Loucy (cell line): Measurements from ENCODE around the gene PRR18.

Experiments
- H2AFZ ChIP-seq: fragments of 200-600 bp; sonication (generic); 2 replicates; pipeline ENCODE4 v1.6.0; 2016; ENCODE audit warnings: antibody characterized with exemption, mild to moderate bottlenecking, low read length, moderate library complexity
- H3F3A ChIP-seq: fragments of 200-600 bp; 2 replicates; pipeline ENCODE4 v1.6.0; 2016; ENCODE audit warnings: antibody characterized with exemption, low read depth, mild to moderate bottlenecking
- H3K27me3 ChIP-seq: fragments of 200-600 bp; sonication (generic); 2 replicates; pipeline ENCODE4 v1.6.1; 2014; ENCODE audit warnings: low read length, mild to moderate bottlenecking; ENCODE audit not compliant: insufficient read depth, poor library complexity, severe bottlenecking
- H3K36me3 ChIP-seq: fragments of 200-600 bp; sonication (generic); 2 replicates; pipeline ENCODE4 v1.6.1; 2016; ENCODE audit warnings: low read length; ENCODE audit not compliant: insufficient read depth
- H3K4me1 ChIP-seq: fragments of 200-600 bp; sonication (generic); 2 replicates; pipeline ENCODE4 v1.5.1; 2014; ENCODE audit warnings: low read length, mild to moderate bottlenecking; ENCODE audit not compliant: insufficient read depth, poor library complexity, severe bottlenecking
- H3K4me2 ChIP-seq: fragments of 200-600 bp; sonication (generic); 2 replicates; pipeline ENCODE4 v1.6.0; 2014; ENCODE audit warnings: antibody characterized with exemption, low read length, low read depth, mild to moderate bottlenecking; ENCODE audit not compliant: poor library complexity, severe bottlenecking
- H3K4me3 ChIP-seq: fragments of 200-600 bp; sonication (generic); 2 replicates; pipeline ENCODE4 v1.5.1; 2014; ENCODE audit warnings: low read length, mild to moderate bottlenecking, mixed read lengths; ENCODE audit not compliant: poor library complexity, severe bottlenecking
- H3K79me2 ChIP-seq: fragments of 200-600 bp; sonication (generic); 2 replicates; pipeline ENCODE4 v1.6.1; 2014; ENCODE audit warnings: low read length; ENCODE audit not compliant: insufficient read depth
- H3K9ac ChIP-seq: fragments of 200-600 bp; sonication (generic); 2 replicates; pipeline ENCODE4 v1.6.0; 2014; ENCODE audit warnings: mild to moderate bottlenecking, low read depth, low read length, moderate library complexity; ENCODE audit not compliant: poor library complexity, severe bottlenecking
- H3K9me2 ChIP-seq: fragments of 200-600 bp; sonication (generic); replicated peaks from 2 replicates; pipeline ENCODE4 v1.6.1; 2016; ENCODE audit warnings: low read depth, low read length, mixed read lengths
- H3K9me3 ChIP-seq: fragments of 200-600 bp; sonication (generic); 2 replicates; pipeline ENCODE4 v1.6.1; 2014; ENCODE audit warnings: mild to moderate bottlenecking, antibody characterized with exemption, low read length, low read depth; ENCODE audit not compliant: insufficient read depth
- H4K20me1 ChIP-seq: fragments of 200-600 bp; sonication (generic); 2 replicates; pipeline ENCODE4 v1.6.0; 2014; ENCODE audit warnings: antibody characterized with exemption, low read length, mild to moderate bottlenecking; ENCODE audit not compliant: insufficient read depth, poor library complexity, severe bottlenecking
- EZH2phosphoT487 ChIP-seq: fragments of 200-600 bp; IDR thresholded peaks from 2 replicates; pipeline ENCODE4 v1.6.1; 2018; ENCODE audit warnings: antibody characterized with exemption, mild to moderate bottlenecking, moderate library complexity, borderline replicate concordance
- TF ChIP-seq, protein P1 (sequence below): fragments of 200-600 bp; sonication (generic); conservative IDR thresholded peaks from 2 replicates; pipeline ENCODE4 v1.5.1; 2014; ENCODE audit warnings: mild to moderate bottlenecking, antibody characterized with exemption, low read length

Gene PRR18

GRCh38 chr6:166296035-166296883, 11.9 kb downstream of the PRR18 start:
- TF ChIP-seq EZH2phosphoT487 = no peak
- TF ChIP-seq, protein P1, sequence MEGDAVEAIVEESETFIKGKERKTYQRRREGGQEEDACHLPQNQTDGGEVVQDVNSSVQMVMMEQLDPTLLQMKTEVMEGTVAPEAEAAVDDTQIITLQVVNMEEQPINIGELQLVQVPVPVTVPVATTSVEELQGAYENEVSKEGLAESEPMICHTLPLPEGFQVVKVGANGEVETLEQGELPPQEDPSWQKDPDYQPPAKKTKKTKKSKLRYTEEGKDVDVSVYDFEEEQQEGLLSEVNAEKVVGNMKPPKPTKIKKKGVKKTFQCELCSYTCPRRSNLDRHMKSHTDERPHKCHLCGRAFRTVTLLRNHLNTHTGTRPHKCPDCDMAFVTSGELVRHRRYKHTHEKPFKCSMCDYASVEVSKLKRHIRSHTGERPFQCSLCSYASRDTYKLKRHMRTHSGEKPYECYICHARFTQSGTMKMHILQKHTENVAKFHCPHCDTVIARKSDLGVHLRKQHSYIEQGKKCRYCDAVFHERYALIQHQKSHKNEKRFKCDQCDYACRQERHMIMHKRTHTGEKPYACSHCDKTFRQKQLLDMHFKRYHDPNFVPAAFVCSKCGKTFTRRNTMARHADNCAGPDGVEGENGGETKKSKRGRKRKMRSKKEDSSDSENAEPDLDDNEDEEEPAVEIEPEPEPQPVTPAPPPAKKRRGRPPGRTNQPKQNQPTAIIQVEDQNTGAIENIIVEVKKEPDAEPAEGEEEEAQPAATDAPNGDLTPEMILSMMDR = no peak
- Histone ChIP-seq H3K27me3 (no peaks in the 10 kb centered on the region), H2AFZ (no peak overlapping the region), H3K79me2 (no peaks in the 10 kb centered on the region), H3K9ac (no peak overlapping the region), H3K9me3 (no peaks in the 10 kb centered on the region), H3K36me3 (no peaks in the 10 kb centered on the region), H3K4me2 (no peak overlapping the region), H4K20me1 (no peaks in the 10 kb centered on the region), H3K9me2 (no peaks in the 10 kb centered on the region), H3K4me1 (peaks cover 18% of the 10 kb centered on the region), H3K4me3 (no peak overlapping the region), H3F3A (peaks cover 3% of the 10 kb centered on the region; the same call in 1 of the 2 replicates)

GRCh38 chr6:166293731-166294584, 14.2 kb downstream of the PRR18 start:
- H3K4me2 ChIP-seq = peak overlapping the region; percentile 52

More at GRCh38 chr6:166293731-166294584, 14.2 kb downstream of the PRR18 start:
- no peaks in the 10 kb centered on the region for H4K20me1 ChIP-seq
- peaks cover 18% of the 10 kb centered on the region for H3K4me1 ChIP-seq
- H3K27me3 ChIP-seq = no peaks in the 10 kb centered on the region
- peaks cover 3% of the 10 kb centered on the region; the same call in 1 of the 2 replicates for H3F3A ChIP-seq
- H2AFZ ChIP-seq = no peak overlapping the region
- no peak overlapping the region for H3K9ac ChIP-seq
- no peaks in the 10 kb centered on the region for H3K9me3 ChIP-seq
- TF ChIP-seq EZH2phosphoT487 = no peak
- TF ChIP-seq, protein P1 = no peak; the same call in 1 of the 2 replicates
- H3K36me3 ChIP-seq = no peaks in the 10 kb centered on the region
- no peaks in the 10 kb centered on the region for H3K9me2 ChIP-seq
- H3K4me3 ChIP-seq = no peak overlapping the region
- H3K79me2 ChIP-seq = no peaks in the 10 kb centered on the region
